HG03025 (cell line): ENCODE data around the gene ADGRG6.

Experiments used
- ATAC-seq: cut with Tn5 transposase; IDR thresholded peaks from one replicate; pipeline ENCODE4 v1.9.1; 2021; ENCODE audit warnings: mild to moderate bottlenecking, moderate library complexity; ENCODE audit not compliant: unreplicated experiment, low FRiP score

The ADGRG6 gene

GRCh38 chr6:142289687-142290086 is 12.1 kb upstream of the ADGRG6 start:
- ATAC-seq: no peak

DNA sequence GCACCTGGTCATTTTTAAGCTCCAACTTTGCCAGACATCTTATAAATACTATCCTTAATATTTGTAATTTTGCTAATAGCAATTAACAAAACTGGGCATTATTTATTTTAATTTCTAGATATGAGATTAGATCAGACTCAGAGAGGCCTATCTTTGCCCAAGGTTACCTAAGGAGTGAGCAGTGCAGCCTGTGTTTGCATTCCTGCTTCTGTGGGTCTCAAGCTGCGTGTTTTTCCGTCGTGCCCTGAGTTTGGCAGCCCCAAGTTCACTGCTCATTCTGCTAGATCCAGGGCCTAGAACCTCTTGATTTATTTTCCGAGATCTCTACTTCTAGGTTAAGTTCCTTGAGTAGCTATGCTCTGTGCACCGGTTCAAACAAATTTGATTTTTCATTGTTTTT is 11.0 kb upstream of the ADGRG6 start:
- no peak for ATAC-seq

GRCh38 chr6:142291512-142291911 is 10.3 kb upstream of the ADGRG6 start:
- no peak for ATAC-seq

- no peak for ATAC-seq
Measured at GRCh38 chr6:142292166-142292924, 9.5 kb upstream of the ADGRG6 start.

DNA sequence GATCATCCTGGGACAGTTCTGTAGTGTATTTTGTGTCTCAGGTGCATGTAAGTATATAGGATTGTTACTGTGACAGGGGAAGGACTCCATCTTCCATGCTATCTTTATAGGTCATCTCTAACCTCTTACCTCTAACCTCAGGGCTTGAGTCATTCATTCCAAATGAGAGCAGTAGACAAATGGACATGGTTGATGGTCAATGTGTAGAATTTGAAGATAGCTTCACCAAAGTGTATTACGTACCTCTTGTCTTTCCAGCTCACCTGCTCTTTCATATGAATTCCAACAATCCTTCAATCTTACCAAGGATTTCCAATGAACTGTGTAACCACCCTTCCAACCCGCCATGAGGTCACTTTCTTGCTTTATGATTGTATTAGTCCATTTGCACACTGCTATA is 8.7 kb upstream of the ADGRG6 start:
- no peak for ATAC-seq

DNA sequence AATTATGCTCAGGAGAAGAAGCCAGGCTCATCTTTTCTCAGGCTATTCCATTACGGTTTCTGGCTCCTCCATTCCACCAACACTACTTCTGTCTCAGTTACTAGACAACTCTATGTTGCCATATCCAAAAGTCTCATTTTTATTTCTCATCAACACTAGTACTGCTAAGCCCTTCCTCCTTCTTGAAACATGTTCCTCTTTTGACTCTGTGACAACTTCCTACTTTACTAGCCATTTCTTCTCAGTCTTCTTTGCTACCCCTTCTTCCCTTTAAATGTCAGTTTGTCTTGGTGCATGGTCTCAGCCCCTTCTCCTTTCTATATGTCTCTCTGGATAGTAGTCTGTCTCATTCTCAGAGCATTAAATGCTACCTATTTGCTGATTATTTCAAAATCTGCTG is 7.1 kb upstream of the ADGRG6 start:
- no peak for ATAC-seq

DNA sequence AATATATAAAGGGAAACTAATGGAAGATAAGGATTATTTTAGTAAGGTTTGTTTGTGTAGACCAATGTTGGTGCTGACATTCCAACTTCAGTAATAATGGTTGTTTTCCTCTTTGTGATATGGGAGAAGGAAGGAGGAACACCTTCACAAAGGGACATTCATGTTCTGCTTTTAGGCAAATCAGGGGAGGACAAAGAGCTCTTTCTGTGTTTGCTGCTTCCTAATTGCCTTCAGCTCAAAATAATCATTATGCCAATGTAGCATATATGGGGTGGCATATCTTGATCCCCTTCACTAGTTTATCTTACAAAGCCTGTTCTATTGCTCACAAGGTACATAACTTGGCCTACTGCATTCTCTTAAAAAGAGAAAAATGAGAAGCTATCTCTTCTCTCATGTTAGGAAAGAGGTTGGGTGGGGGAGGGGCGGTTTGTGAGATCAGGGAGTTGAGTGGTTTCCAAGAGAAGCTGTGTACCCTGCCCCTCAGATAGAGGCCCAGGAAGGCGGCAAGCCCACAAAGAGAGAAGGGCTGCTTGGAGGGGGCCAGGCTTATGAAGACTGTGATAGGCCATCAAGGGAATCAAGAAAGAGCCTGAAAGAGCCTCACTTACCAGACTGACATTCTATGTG is 4.7 kb upstream of the ADGRG6 start:
- ATAC-seq: no peak

DNA sequence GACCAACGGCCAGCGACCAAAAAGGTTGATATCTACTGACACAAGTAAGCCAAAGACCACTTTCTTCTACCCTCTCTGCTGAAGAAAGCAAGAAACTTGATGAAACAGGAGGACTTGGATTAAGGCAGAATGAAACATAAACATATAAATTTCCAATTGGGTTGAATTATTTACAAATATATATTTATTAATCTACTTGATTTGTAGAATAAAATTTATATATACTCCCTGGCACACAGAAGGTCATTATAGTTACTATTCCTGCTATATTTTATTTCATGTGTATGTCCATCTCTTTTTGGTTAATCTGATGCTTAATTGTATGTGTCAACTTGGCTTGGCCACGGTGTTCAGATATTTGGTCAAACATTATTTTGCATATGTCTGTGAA is 4.2 kb upstream of the ADGRG6 start:
- no peak for ATAC-seq

GRCh38 chr6:142297996-142298753 is 3.6 kb upstream of the ADGRG6 start:
- ATAC-seq: no peak

GRCh38 chr6:142300302-142300701 is 1.5 kb upstream of the ADGRG6 start:
- no peak for ATAC-seq

- no peak for ATAC-seq
Measured at GRCh38 chr6:142300758-142301650, 803 bp upstream of the ADGRG6 start.

DNA sequence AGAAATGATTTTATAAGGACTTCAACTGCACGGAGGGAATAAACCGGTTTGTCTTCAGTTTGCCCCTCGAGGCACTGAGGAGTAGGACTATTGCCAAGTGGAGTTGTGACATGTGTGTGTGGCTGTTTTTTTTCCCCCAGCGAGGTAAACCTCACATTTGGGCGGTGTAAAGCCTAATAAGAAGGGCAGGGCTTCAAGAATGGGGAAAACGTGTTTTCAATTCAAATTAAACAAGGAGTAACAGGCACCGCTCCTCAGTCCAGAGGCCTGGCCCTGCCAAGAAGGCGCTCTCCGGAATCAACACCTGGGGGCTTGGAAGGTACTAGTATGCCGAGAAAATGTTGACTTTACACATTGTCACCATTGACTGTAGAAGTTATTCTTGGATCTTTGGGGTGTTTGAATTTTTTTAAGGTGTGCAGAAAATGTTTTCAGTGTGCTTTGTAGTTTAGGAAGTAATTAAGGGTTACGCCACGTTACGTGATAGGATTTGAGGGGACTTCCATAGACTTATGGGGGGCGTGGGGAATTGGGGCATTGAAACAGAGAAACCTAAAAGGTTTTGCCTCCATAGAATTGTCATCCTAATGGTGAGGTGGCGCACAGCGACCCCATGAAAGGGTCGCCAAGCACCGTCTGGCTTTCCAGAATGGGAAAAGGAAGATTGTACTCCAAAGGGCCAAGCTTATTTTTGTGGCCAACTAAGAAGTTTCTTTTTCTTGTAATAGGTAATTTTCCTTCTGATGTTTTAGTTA is 791 bp downstream of the ADGRG6 start:
- ATAC-seq: no peak

DNA sequence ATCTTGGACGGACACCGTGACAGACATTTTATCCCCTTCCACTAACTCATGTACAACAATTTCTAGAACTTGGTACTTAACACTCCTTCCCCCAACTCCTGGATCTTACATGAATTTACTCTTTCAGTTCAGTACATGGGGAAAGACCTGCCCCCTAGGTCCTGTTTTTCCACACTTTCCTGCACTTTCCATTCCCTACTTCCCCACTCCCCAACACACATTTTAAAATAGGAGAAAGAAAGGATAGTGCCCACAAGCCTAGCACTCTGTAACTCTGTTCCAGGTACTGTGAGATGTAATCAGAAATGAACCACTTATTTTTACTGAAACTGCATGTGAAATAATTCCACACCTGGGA is 1.3 kb downstream of the ADGRG6 start:
- ATAC-seq: no peak

DNA sequence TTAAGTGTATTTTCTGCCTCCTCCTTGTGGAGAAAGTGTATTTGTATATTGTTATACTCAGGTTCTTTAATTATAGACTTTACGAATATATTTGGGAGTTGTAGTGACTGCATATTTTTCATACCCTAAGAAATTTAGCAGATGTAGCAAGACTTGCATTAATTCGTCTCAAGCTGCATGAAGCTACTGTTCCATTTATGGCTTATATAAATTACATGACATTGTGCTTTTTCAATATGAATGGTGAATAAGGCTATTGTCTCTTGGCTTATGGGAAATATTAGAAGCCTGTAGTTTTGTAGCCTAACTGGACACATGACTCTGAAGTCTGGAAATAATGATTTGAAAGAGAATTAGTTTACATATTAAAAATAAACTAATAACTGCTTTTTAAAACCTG is 2.4 kb downstream of the ADGRG6 start:
- ATAC-seq: no peak

GRCh38 chr6:142306736-142307135 is 4.9 kb downstream of the ADGRG6 start:
- ATAC-seq: no peak

DNA sequence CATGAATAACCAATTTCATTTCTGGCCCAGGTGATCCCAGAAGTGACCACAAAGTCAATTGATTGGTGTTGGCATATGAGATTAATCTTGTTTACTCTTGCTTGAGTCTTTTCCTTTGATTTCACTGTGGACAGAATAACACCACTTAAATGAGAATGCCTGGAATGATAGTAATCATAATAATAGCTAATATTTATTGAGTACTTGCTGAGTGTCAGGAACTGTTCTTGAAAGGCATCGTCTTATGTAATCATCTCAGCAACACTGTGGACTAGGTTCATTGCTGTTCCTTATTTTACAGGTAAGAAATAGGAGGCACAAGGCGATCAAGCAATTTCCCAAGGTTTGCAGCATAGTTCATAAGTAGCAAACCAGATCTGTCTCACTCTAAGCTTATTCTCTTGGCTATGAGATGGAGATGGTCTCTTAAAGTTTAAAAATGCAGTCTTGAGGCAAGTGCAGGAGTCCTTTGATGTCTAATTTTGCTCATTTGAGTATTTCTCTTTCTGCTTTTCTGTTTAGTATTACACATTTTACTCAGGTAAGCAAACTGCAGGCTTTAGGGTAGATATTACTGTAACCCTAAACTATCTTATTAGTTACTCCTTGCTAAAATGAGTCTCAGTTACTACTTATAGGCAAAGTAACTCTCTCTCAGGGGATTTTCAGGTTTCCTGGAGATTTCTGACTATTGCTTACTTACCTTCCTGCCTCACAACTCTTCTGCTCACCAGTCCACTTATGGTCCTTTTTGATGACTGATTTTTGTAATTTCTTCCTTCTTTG is 6.3 kb downstream of the ADGRG6 start:
- ATAC-seq: no peak

DNA sequence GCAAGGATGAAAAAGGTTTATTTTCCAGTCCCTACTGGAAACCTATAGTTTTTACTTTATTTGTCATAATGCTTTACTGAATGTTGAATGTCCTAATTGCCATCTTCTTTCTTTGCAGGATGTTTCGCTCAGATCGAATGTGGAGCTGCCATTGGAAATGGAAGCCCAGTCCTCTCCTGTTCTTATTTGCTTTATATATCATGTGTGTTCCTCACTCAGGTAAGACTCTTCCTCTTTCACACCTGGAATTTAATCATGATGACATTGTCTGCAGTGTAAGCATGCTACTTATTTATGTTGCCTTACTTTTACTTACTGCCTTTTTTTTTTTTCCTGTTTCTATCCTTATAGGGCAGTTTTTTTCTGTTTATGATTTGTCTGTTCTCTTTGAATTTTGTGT is 7.6 kb downstream of the ADGRG6 start:
- no peak for ATAC-seq

DNA sequence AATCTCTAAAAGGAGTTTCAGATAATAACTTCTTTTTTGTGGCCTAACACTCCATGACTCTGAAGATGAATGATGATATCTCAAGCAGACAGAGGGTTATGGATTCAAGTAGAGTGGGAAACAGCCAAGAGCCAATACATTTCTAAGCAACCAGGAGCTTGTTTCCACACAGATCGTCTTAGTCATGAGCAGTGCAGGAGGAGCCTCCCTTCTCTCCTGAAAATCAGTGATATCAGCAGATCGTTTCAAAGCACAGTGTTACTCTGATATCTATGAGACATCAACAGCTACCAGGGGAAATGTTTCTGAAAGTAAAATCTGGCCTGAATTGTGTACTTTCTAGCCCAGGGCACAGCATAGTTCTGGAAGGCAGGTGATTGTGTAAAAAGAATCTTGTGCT is 11.5 kb downstream of the ADGRG6 start:
- ATAC-seq: no peak

DNA sequence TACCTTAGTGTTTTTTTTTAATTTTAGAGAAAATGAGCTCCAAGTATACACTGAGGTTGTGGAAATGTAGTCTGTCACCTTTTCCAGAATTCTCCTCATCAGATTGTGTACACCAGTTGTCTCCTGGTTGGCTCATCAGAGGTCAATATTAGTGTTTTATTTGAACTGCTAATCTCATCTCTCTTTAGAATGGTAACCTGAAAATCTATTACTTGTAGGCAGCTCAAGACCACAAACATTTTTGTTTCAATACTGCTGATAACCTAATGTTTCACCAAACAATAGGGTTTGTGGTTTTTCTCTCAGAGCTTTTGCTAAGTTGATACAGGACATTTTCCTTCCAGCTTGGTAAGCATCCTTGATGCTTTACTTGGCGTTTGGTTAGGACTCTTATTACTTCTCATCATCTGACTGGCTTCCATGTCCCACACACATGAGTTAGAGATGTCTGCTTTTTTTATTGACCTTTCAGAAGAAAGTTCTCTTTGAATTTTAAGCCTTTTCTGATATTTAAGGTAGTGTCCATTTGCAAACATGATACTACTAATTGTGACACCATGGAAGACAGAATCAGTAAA is 15.1 kb downstream of the ADGRG6 start:
- ATAC-seq: no peak
